GM23338 (cell line): Measurements from ENCODE around the gene SSNA1. TPM values are rescaled to one million over a fixed set of nuclear protein-coding genes. Genes with fewer than 3 reads are reported as not detected.

ENCODE experiments used
- ATAC-seq: fragments of 200-7000 bp; cut with Tn5 transposase; 3 replicates; pipeline ENCODE4 v1.9.1; 2020
- DNase-seq: peaks from one replicate; pipeline ENCODE4 v3.0.0-alpha.2; 2015; ENCODE audit warnings: low spot score
- H2AFZ ChIP-seq: fragments of 200-600 bp; sonication (generic); 2 replicates; pipeline ENCODE4 v1.8.0; 2016; ENCODE audit warnings: antibody characterized with exemption, mild to moderate bottlenecking, moderate library complexity
- H3F3A ChIP-seq: fragments of 200-600 bp; sonication (generic); replicated peaks from 2 replicates; pipeline ENCODE4 v1.8.0; 2017; ENCODE audit warnings: antibody characterized with exemption, mixed run types, low read depth
- H3K27ac ChIP-seq: fragments of 200-600 bp; sonication (generic); 2 replicates; pipeline ENCODE4 v1.6.1; 2016; ENCODE audit warnings: low read depth
- H3K27me3 ChIP-seq: fragments of 200-600 bp; sonication (generic); 2 replicates; pipeline ENCODE4 v1.8.0; 2016; ENCODE audit warnings: mild to moderate bottlenecking, mixed run types, moderate library complexity; ENCODE audit not compliant: insufficient read depth
- H3K36me3 ChIP-seq: fragments of 200-600 bp; sonication (generic); 2 replicates; pipeline ENCODE4 v1.8.0; 2016; ENCODE audit warnings: mild to moderate bottlenecking; ENCODE audit not compliant: insufficient read depth
- H3K4me1 ChIP-seq: fragments of 200-600 bp; sonication (generic); 2 replicates; pipeline ENCODE4 v1.8.0; 2016; ENCODE audit warnings: mild to moderate bottlenecking, moderate library complexity; ENCODE audit not compliant: insufficient read depth
- H3K4me2 ChIP-seq: fragments of 200-600 bp; sonication (generic); 2 replicates; pipeline ENCODE4 v1.7.1; 2017; ENCODE audit warnings: mixed run types
- H3K4me3 ChIP-seq: fragments of 200-600 bp; sonication (generic); 2 replicates; pipeline ENCODE4 v1.6.1; 2016; ENCODE audit warnings: mixed run types
- H3K79me2 ChIP-seq: fragments of 200-600 bp; sonication (generic); replicated peaks from 2 replicates; pipeline ENCODE4 v1.8.0; 2017; ENCODE audit warnings: mild to moderate bottlenecking; ENCODE audit not compliant: insufficient read depth
- H3K9me2 ChIP-seq: fragments of 200-600 bp; sonication (generic); 2 replicates; pipeline ENCODE4 v1.8.0; 2017; ENCODE audit not compliant: insufficient read depth
- H4K20me1 ChIP-seq: fragments of 200-600 bp; sonication (generic); replicated peaks from 2 replicates; pipeline ENCODE4 v1.8.0; 2017; ENCODE audit warnings: mild to moderate bottlenecking; ENCODE audit not compliant: insufficient read depth
- H3K27ac Mint-ChIP-seq: 2 replicates; pipeline ENCODE4 v1.8.0; 2020; ENCODE audit warnings: inconsistent platforms, mild to moderate bottlenecking, moderate library complexity, mixed read lengths
- H3K27me3 Mint-ChIP-seq: 3 replicates; pipeline ENCODE4 v1.8.0; 2022; ENCODE audit warnings: low read depth, mild to moderate bottlenecking, moderate library complexity, mixed read lengths, inconsistent platforms; ENCODE audit not compliant: insufficient read depth, poor library complexity
- H3K36me3 Mint-ChIP-seq: 3 replicates; pipeline ENCODE4 v1.8.0; 2021; ENCODE audit warnings: low read depth, mild to moderate bottlenecking, inconsistent platforms, moderate library complexity, mixed read lengths
- H3K4me1 Mint-ChIP-seq: 3 replicates; pipeline ENCODE4 v1.8.0; 2020; ENCODE audit warnings: mild to moderate bottlenecking, inconsistent platforms, mixed read lengths
- H3K4me3 Mint-ChIP-seq: 3 replicates; pipeline ENCODE4 v1.8.0; 2021; ENCODE audit warnings: moderate library complexity, mild to moderate bottlenecking, inconsistent platforms, mixed read lengths
- H3K9me3 Mint-ChIP-seq: 3 replicates; pipeline ENCODE4 v1.8.0; 2020; ENCODE audit warnings: moderate library complexity, mild to moderate bottlenecking, inconsistent platforms, mixed read lengths
- CREB1 ChIP-seq: fragments of 250-450 bp; sonication (Bioruptor Pico); IDR thresholded peaks from 2 replicates; pipeline ENCODE4 v1.5.0; 2020; ENCODE audit warnings: low read depth, mild to moderate bottlenecking, moderate library complexity
- CTCF ChIP-seq, 2 experiments: fragments of 200-600 bp in 1 of 2; sonication (generic) in 1 of 2; conservative IDR thresholded peaks; 2 replicates each; pipeline versions ENCODE4 v1.5.1 to v1.6.1; 2016 to 2017; ENCODE audit warnings: antibody characterized with exemption in 2 of 2, low read depth in 2 of 2, mild to moderate bottlenecking in 2 of 2, moderate library complexity in 1 of 2
- ETS1 ChIP-seq: IDR thresholded peaks from 2 replicates; pipeline ENCODE4 v1.6.1; 2016; ENCODE audit warnings: antibody characterized with exemption
- EZH2phosphoT487 ChIP-seq: fragments of 200-600 bp; sonication (generic); IDR thresholded peaks from one replicate; pipeline ENCODE4 v1.8.1; 2018; ENCODE audit warnings: antibody characterized with exemption; ENCODE audit not compliant: unreplicated experiment
- JUNB ChIP-seq: IDR thresholded peaks from one replicate; pipeline ENCODE4 v1.6.1; 2016; ENCODE audit warnings: antibody characterized with exemption; ENCODE audit not compliant: unreplicated experiment
- POLR2AphosphoS5 ChIP-seq: IDR thresholded peaks from 2 replicates; pipeline ENCODE4 v1.6.1; 2016; ENCODE audit warnings: antibody characterized with exemption, low read depth
- ZNF114 ChIP-seq: fragments of 250-450 bp; sonication (Bioruptor Pico); IDR thresholded peaks from 2 replicates; pipeline ENCODE4 v1.5.0; 2020; ENCODE audit warnings: mild to moderate bottlenecking, moderate library complexity
- ZNF331 ChIP-seq: fragments of 250-450 bp; sonication (Bioruptor Pico); IDR thresholded peaks from 2 replicates; pipeline ENCODE4 v1.5.0; 2020; ENCODE audit warnings: low read depth, mild to moderate bottlenecking, moderate library complexity
- polyA plus RNA-seq: library from polyadenylated mRNA; unstranded; fragments of >200 nt; fragmentation: Nextera tagmentation; extraction: Ambion mirVana; gene quantifications from 2 replicates; pipeline ENCODE4 v1.2.1, GENCODE V29; 2016
- total RNA-seq: library from RNA; depleted of rRNA; stranded (reverse); fragments of >200 nt; shearing (Covaris generic); gene quantifications from 2 replicates; pipeline ENCODE4 v1.2.3, GENCODE V29; 2014

Gene SSNA1
- total and polyA plus RNA-seq, 2 experiments from 2014 or later, result 132 to 154 TPM

- no peaks in the 10 kb centered on the region; the same call in 2 of the 3 replicates for H3K36me3 Mint-ChIP-seq
- ATAC-seq (peak; percentile 90), DNase-seq (peak; percentile 100)
- Histone ChIP-seq H3F3A (peaks cover 15% of the 10 kb centered on the region; the same call in 1 of the 2 replicates), H3K36me3 (no peaks in the 10 kb centered on the region), H4K20me1 (peaks cover 9% of the 10 kb centered on the region), H3K4me2 (peak within 1 kb of the TSS; percentile 89), H3K9me2 (no peaks in the 10 kb centered on the region), H3K79me2 (peaks cover 68% of the 10 kb centered on the region), H3K27me3 (no peaks in the 10 kb centered on the region), H3K27ac (peak within 1 kb of the TSS; percentile 72; the same call in 1 of the 2 replicates), H3K4me1 (peaks cover 21% of the 10 kb centered on the region), H3K4me3 (peak within 1 kb of the TSS; percentile 82), H2AFZ (peak within 1 kb of the TSS; percentile 52; the same call in 1 of the 2 replicates)
- peak within 1 kb of the TSS; percentile 82 for H3K4me3 Mint-ChIP-seq
- TF ChIP-seq POLR2AphosphoS5 (peak; percentile 99), ZNF114 (CRISPR knock-in tag) (no peak), ETS1 (0 out of 2 replicates have a peak, but pooled peaks have one; percentile 51)
- H3K27me3 Mint-ChIP-seq, result peaks cover 12% of the 10 kb centered on the region
- peaks cover 26% of the 10 kb centered on the region for H3K4me1 Mint-ChIP-seq
- H3K9me3 Mint-ChIP-seq, result no peaks in the 10 kb centered on the region
- H3K27ac Mint-ChIP-seq, result peak within 1 kb of the TSS; percentile 86
Observed at GRCh38 chr9:137200311-137201204, 12.1 kb downstream of the SSNA1 start, which contains the start of gene TPRN. Gene TPRN (minus strand): TSS chr9:137200741. CDS start chr9:137200711, 30 bp downstream.

- ATAC-seq, result peak; percentile 0; the same call in 1 of the 3 replicates
- Histone ChIP-seq H3K27me3 (no peaks in the 10 kb centered on the region), H4K20me1 (peaks cover 9% of the 10 kb centered on the region), H3K27ac (peak overlapping the region; percentile 72; the same call in 1 of the 2 replicates), H3K4me2 (peak overlapping the region; percentile 89), H3K9me2 (no peaks in the 10 kb centered on the region), H3K4me3 (peak overlapping the region; percentile 82), H3K4me1 (peaks cover 24% of the 10 kb centered on the region), H2AFZ (peak overlapping the region; percentile 52; the same call in 1 of the 2 replicates), H3K36me3 (no peaks in the 10 kb centered on the region), H3F3A (peaks cover 16% of the 10 kb centered on the region; the same call in 1 of the 2 replicates), H3K79me2 (peaks cover 71% of the 10 kb centered on the region)
- H3K4me1 Mint-ChIP-seq, result peaks cover 27% of the 10 kb centered on the region
- H3K9me3 Mint-ChIP-seq, result no peaks in the 10 kb centered on the region
- H3K4me3 Mint-ChIP-seq, result peak overlapping the region; percentile 77
- H3K27me3 Mint-ChIP-seq, result peaks cover 17% of the 10 kb centered on the region
- peak overlapping the region; percentile 86 for H3K27ac Mint-ChIP-seq
- no peaks in the 10 kb centered on the region; the same call in 2 of the 3 replicates for H3K36me3 Mint-ChIP-seq
- peak; percentile 31 for DNase-seq
- TF ChIP-seq ZNF331 (CRISPR knock-in tag) (no peak), CTCF (conservative IDR thresholded peaks at IDR 0.05; ENCODE audit: low read depth in 2 of 2) (no peak), ETS1 (no peak), JUNB (no peak), EZH2phosphoT487 (no peak), CREB1 (no peak)
Observed at GRCh38 chr9:137201205-137201868, 12.9 kb downstream of the SSNA1 start.
